GM08714 (cell line): ENCODE results near the gene SPOP.

Source experiments
- H3K4me3 ChIP-seq: fragments of 200-500 bp; sonication (Bioruptor generic); 2 replicates; pipeline ENCODE4 v1.5.1; 2014; ENCODE audit warnings: mild to moderate bottlenecking, low read length, inconsistent platforms
- ZNF274 ChIP-seq: IDR thresholded peaks from 2 replicates; pipeline ENCODE4 v1.6.1; 2012; ENCODE audit warnings: mild to moderate bottlenecking, low read depth, low read length

Gene SPOP

DNA sequence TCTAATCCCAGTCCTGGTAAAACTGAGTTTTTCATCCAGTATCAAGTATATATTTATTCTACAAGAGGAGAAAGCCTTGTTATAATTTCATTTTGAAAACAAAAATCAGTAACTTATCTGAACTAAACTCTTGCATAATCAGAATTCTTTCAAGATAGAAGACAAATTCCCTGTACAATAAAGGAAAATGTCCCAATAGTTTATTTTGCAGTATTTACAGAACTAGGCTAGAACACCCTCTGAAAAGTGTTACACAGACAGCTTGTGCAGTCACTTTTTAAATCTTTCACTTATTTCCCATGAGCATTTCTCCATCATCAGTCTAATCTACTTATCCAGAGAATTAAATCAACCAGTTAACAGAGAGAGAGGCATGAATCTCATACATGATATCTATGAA lies 48.5 kb downstream of the SPOP start:
- H3K4me3 ChIP-seq: no peak overlapping the region
- TF ChIP-seq ZNF274: no peak

DNA sequence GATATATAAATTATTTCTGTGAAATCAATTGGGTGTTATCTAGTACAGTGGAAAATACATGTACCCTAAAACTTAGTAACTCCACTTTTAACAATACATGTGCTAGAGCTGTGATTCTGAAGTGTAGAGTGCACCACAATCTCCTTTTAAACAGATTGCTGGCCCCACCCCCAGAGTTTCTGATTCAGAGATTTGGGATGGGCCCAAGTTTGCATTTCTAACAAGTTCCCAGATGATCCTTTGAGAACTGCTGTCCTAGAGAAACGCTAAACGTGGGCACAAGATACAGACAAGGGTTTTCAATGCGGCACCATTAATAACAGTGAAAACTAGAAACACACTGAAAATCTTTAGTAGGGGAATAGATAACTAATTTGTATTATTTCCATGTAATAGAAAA lies 53.0 kb downstream of the SPOP start:
- no peak for TF ChIP-seq ZNF274
- no peak overlapping the region for H3K4me3 ChIP-seq

DNA sequence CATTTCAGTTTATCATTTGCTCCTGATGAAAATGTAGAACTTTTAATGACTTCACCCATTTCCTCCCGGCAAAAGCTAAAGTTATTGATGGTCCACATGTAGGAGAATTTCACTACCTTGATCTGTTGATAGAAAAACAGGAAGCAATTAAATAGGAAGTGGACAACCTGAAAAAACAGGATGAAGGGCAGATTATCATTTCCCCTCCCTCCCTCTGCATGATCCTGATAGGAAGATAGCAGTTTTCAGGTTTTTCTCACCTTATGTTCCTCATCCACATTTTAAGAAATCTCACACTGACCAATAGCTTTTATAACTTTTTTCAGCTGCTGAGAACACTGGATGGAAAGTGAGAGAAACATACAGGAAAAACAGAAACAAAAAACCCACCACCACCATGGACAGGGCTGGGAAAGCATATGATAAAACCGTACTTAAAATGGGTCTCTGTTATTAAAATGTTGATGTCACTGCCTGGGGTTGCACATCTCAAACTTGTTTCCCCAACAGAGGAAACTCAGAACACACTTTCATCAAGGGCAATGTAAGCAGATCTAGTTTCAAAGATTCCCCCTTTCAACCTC lies 55.9 kb downstream of the SPOP start:
- H3K4me3 ChIP-seq: no peak overlapping the region
- no peak for TF ChIP-seq ZNF274

DNA sequence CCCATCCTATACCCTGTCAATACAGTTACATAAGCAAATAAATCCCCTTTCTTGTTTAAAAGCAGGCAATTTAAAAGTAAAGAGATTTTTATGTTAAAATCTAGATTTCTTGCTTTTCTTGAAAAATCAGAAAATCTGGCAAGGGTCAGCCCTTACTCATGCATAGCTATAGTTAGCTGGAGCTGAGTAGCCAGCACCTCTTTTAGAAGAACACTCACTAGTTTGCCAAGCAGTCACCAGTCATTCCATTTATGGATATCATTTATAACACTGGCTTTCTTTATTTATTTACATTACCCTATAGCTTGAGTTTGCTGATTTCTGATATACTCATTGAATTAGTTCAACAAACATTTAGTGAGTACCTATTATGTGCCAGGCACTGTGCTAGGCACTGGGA lies 56.5 kb downstream of the SPOP start:
- H3K4me3 ChIP-seq: no peak overlapping the region
- TF ChIP-seq ZNF274: no peak

DNA sequence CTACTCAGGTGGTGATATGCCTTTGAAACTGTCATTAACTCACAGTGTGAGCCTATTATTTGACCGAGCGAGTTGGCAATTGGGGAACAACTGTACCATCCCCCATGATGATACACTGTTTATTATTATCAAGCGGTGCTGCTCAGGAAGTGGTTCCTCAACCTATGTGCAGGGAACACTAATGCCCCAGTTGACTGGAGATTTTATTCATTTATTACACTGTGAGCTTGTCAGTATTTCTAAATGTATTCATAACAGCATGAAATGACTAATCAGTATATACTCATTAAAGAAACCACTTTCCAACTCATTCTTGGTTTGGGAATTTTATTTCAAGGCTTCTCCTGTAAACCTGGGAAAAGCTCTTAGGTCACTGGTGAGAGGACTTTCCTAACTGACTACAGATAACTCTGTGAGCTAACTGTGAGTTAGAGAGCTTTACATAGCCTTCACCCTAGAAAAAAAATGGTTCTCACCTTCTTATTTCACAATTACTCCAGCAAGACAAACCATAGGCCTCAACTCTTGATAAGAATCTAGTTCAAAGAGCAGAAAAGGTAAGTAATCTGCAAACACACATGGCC lies 59.8 kb downstream of the SPOP start:
- H3K4me3 ChIP-seq: no peak overlapping the region
- no peak for TF ChIP-seq ZNF274

DNA sequence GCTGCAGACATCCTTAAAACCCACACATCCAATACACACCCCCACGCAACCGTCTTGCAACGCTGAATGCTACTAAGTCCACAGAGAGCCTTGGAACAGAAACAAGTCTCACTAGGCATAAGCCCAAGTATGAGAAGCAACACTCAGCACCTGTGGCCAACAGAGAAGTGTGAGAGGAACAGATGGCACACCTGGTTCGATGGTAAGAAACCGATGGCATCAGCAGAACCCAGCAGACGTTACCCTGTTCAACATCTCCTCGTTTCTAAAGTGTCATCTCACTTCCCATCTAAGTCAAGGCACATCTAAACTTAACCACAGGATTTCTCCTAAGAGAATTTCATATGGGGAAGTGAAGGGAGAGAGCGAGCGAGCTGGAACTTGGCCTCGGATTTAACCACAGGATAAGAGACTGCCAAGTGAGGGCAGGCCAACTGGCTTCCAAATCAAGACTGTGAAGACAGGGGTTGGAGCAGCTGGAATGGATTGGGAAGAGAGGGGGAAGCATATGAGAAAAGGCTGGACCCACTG lies 61.2 kb downstream of the SPOP start:
- TF ChIP-seq ZNF274: no peak
- no peak overlapping the region for H3K4me3 ChIP-seq

DNA sequence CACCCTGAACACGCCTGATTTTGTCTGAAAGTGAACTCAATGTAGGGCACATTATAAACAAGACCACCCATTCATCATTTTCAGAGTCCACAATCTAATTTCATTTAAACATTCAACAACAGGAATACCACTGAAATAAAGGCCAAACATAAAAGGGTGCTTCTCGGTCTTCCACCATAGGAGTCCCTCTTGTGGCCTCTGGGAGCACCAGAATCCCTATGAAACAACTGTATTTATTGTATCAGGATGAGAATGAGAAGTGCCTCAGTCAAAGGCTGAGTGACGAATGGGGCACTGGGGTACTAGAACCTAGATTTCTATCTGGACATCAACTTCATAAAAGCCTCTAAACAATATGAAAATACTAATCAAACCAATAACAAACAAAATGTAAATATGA lies 61.8 kb downstream of the SPOP start:
- no peak overlapping the region for H3K4me3 ChIP-seq

DNA sequence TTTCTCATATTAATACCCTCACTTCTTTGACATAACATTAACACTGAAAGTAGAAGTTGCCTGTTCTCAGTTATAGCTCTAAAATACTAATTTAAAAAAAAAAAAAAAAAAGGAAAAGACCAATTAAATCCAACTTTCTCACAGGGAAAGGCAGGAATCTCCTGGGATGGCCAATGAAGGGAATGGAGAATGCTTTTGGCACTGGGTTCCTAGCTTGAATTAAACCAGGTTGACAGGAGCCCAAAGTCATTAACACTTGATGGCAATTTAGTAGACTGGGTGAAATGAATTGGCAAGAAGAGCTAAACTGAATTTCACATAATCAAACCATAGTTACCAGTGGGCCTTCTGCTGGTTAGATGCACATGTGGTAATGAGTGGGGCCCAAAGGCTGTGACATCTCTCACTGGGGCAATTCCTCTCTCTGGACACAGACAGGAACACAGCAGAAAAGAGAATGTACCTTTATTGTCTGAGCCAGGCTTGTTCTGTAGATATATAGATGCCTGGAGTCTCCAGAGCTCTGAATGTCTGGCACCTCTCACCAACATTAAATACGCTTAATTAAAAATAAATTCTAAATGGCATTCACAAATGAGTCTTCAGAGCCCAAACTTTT lies 64.6 kb downstream of the SPOP start:
- no peak for TF ChIP-seq ZNF274

More for the DNA sequence above, 61.8 kb downstream of the SPOP start:
- no peak for TF ChIP-seq ZNF274

DNA sequence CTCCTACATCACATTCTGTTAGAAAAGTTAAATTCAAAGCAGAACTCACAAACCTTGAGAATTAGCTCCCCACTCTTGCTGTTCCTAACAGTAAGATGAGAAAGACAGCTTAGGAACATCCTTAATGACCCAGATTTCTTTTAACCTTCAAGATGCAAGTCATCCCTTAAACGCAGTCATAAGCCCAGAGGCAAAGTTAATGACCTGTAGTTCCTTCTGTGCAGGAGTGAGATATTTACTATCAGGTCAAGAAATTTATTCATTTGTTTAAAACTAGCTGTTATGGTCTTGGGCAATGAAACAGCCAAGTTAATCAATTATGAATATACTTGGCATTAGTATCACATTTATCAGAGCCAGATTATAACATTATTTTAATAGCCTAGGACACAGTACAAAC lies 65.2 kb downstream of the SPOP start:
- no peak for TF ChIP-seq ZNF274

More for the DNA sequence above, 64.6 kb downstream of the SPOP start:
- H3K4me3 ChIP-seq: no peak overlapping the region

DNA sequence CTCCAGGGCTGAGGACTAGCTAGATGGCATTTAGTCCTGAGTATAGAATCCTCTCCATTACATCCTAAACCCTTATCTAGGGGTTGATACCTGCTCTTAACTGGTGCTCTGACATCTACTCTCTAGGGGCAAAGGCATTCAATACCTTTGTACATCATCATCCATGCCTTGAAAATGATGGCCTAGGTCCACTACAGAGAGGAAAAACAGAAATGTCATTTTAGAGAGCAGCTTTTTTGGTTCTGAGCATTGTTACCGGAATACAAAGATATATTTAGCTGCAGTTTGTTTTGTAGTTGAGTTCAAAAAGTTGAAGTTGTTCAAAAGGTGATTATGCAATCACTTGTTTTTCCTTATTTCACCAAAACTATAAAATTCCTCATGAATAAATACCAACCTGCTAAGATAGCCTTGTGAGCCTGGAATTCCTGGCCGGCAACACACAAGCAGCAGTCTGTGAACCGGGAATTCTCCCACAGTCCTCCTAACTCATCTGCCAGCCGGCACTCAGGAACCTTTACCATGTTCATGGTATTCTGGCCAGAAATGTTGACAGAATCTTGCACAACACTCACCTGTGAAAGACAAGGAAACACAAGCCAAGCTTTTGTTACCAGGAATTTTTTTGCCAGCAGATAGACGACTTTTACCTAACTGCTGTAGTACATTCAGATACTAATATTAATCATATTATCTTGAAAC lies 66.9 kb downstream of the SPOP start:
- no peak for TF ChIP-seq ZNF274
- no peak overlapping the region for H3K4me3 ChIP-seq

More for the DNA sequence above, 65.2 kb downstream of the SPOP start:
- H3K4me3 ChIP-seq: no peak overlapping the region

DNA sequence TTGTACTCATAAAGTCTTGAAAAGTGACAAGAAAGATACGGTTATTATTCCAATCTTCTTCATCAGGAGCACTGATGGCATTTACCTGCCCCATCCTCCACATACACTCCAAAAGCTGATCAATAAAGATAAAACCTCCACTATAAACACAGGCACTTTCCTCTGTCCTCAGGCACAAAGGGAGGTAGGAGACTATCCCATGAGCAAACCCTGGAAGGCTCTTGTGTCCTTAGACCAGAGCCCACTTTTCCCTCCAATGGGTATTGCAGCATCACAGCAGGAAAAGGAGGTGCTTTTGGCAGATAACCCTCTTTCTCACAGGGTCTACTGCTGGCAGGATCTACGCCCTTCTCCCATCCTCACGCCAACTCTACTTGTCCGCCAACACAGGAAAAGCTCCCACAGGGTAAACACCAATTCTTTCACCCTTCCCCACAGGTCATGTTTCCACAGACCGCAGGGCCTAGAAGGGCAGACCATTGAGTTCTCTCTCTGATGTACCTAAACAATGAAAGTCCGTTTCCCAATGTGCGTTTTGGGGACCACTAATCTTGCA lies 73.5 kb downstream of the SPOP start:
- no peak overlapping the region for H3K4me3 ChIP-seq
- TF ChIP-seq ZNF274: no peak

DNA sequence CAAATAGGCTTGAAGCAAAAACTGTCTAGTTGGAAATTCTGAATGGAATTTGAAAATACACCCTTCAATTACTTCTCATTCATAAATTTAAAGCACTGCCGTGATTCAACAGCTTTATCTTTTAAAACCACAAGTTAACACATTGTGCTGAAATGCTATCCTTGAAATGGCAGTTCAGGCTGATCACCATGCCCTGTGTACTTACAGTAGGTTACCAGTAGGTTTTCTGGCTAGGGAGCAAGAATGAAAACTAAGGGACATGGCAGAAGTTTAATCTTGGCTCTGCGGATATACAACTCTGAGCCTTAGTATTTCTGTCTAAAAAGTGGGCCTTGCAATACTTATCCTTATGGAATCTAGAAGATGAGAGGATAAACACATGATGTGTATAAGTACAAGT lies 74.2 kb downstream of the SPOP start:
- H3K4me3 ChIP-seq: no peak overlapping the region
- TF ChIP-seq ZNF274: no peak

DNA sequence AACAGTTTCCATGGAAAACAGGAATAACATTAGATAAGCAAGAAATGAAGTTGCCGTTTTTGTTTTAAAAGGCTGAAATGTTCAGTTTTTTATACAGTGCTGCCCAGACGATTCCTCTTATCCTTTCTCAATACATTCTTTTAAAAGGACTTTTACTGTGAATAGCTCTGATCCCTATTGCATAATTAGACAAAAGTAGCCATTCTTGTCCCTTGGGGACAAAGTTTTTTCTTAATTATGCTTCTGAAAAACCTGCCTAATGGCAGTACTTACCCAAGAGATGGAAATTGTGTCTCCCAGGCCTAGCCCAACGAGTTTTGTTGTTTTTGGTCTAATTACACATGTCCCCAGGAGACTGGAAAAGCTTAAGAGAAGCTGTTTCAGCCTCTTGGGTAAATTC lies 74.7 kb downstream of the SPOP start:
- H3K4me3 ChIP-seq: no peak overlapping the region
- no peak for TF ChIP-seq ZNF274

DNA sequence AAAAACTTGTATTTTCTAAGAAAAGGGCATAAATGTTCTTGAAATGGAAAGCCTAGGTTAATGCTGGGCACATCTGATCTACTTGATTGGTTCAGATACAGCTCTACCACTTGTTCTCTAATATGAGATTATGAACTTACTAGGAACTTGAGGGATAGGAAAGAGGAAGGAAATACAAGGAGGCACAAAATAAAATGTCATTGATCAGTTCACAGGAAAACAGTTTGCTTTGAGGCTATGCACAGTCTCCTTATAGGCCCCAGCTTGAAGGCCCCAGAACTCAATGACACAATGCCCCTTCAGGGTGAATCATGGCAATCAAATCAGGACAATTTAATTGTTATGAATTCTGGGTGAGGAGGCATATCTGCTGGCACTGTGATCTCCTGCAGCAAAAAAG lies 75.1 kb downstream of the SPOP start:
- H3K4me3 ChIP-seq: no peak overlapping the region
- TF ChIP-seq ZNF274: no peak
